HG03039 (cell line): Measurements from ENCODE around the gene RDH16.
"Not testable (repeated sequence)": the region's sequence is repeated elsewhere in the genome, so short reads cannot be mapped to it uniquely, and the experiment has no call there.

Experiments
- ATAC-seq: cut with Tn5 transposase; IDR thresholded peaks from one replicate; pipeline ENCODE4 v1.9.1; 2021; ENCODE audit warnings: mild to moderate bottlenecking, moderate library complexity; ENCODE audit not compliant: unreplicated experiment

Gene RDH16

DNA sequence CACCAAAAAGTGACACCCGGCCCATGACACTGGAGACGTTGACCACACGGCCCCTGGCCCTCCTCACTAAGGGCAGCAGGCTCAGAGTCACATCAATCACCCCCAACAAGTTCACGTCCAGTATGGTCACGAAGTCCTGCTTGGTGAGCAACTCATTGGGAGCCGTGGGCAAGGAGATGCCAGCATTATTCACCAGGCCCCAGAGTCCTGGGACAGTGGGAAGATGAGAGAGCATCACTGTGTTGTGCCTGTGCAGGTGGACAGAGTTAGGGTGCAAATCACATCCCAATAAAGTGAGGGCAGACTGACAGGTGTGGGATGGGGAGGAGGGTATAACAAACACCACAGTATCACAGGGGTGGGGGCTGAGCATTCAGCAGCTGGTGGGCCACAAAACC is 2.5 kb downstream of the RDH16 start:
- ATAC-seq = no peak

DNA sequence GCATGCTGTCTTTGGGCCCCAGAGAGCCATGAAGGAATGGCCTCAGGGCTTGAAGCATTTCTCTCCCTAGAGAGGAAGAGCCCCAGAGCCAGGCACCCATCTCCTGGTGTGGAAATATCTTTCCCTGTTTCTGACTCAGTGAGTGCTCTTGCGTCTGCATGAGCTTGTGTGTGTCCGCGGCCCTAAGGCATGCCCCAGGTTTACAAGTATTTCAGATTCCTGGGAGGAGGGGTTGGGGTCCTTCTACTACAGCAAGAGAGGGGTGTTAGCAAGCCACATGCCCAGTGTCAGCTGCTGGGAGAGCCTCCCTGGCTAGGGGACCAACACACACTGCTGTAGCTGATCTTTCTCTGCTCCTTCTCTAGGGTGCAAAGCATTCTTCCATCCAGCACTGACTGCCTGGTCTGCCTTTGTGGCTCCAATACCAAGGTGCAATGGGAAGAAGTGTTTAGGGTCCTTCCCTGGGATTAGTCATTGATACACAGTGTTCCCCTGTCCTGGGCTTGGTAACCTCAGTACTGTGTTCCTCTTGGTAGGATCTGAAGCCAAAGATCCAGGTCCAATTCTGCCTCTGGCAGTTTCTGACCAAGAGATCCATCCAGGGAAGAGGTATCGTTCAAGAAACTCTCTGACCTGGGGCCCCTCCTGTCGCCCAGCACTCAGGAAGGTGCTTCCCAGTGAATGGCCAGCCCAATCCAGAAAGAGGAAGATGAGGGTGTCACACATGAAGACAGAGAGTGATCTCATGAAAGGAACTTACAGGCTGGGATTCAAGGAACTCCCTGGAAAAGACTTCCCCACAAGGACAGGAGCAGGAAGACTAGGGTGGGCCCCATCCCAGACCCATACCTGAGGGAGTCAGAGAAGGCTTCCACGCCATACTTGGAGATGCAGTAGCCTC is 3.1 kb downstream of the RDH16 start:
- no peak for ATAC-seq

DNA sequence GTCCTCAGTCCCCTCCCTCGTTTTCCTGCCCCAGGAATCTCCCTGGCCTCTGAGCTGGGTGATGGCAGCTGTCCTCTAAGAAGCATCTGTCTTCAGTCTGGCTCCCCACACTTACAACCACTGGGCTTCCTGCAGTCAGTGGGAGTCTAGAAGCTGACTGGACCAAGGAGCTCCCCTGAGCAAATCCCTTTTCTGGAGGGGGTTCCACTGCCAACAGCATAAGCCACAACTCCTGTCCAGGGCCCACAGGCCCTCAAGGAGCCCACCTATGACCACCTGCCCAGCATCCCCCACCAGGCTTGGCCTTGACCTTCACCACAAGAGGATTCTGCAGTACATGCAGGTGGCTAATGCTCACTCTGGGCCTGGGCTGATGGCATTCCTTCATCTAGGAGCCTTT is 4.1 kb downstream of the RDH16 start:
- no peak for ATAC-seq

DNA sequence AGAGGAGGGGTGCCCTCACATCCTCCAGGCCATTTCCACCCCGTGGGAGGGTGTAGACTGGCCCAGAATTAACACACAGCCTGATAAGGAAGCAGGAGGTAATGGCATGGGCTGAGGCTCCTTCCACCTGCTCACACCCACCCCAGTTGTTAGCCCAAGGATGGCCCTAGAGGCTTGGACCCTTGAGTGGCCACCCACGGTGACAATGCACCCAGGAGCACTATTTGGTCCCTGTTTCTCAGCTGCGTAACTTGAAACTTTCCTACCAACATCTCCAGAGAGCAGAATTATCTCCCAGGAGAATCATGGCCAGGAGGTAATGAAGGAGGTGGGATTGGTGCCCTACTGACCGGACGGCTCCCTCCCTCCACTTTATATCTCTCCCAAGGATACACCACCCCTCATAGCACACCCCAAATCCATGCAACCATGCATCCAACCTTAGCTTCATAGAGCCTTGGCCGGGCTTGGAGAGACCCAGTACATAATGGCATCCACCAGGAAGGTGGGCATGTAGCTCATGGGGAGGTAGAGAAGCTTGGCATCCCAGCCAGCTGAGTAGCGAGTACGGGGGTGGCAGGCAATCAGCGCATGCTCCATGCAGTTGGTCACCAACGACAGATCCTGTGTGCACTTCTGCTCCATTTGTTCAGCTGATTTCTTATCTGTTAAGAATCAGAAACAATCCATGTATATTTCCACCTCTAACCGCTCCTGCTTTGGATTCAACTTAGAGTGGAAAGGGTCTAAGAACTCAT is 5.6 kb downstream of the RDH16 start:
- ATAC-seq = no peak

DNA sequence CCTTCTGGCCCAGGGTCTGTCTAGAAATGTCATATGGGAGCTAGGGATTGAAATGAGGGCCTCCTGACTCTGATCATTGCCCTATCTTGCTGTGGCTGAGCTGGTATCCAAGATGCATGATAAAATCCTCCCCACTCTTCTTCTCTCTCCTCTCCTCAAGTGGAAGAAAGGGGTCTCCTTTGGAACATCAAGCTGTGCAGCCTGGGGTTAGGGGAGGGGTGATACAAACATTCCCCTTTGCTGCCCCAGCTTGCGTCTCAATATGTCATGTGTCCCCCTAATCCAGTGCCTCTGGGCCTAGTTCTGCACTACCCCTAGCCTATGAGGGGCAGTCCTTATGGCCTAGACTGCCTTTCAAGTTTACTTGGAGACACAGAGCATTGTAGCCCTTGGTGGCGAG is 8.5 kb downstream of the RDH16 start:
- no peak for ATAC-seq

DNA sequence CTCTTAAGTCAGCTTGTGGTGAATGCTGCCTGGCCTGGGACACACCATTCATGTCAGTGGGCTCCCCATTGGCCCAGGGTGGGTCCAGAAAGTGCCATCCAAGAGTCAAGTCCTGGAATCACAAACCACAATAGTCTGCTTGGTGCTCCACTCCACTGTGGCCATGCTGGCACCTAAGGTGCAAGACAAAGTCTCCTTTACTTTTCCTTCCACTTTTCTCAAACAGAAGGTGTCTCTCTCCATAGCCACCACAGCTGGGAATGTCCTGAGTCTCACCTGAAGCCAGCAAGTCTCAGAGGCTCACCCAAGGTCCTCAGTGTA is 9.0 kb downstream of the RDH16 start:
- no peak for ATAC-seq

DNA sequence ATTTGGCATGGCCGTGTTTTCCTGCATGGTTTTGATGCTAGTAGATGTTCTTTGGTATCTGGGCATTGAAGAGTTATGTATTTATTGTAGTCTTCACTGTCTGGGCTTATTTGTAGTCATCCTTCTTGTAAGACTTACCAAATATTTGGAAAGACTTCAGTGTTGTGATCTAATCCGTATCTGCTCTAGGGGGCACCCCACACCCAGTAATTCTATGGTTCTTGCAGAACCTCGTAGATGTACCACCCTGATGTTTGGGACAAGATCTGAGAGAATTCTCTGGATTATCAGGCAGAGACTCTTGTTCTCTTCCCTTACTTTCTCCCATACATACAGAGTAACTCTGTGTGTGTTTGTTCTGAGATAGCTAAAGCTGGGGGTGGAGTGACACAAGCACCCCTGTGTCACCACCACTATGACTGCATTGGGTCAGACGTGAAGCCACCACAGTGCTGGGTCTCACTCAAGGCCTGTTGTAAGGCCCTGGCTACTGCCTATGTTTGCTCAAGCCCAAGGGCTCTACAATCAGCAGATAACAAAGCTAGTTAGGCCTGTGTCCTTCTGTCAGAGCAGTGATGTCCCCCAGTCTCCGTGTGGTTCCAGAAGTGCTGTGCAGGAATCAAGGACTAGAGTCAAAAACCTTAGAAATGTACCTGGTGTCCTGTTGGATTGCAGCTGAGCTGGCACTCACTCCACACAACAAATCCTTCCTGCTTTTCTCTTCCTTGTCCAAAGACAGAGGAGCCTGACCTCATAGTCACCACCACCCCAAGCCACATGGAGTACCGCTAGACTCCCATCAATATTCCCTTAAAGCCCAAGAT is 9.6 kb downstream of the RDH16 start:
- ATAC-seq = no peak

DNA sequence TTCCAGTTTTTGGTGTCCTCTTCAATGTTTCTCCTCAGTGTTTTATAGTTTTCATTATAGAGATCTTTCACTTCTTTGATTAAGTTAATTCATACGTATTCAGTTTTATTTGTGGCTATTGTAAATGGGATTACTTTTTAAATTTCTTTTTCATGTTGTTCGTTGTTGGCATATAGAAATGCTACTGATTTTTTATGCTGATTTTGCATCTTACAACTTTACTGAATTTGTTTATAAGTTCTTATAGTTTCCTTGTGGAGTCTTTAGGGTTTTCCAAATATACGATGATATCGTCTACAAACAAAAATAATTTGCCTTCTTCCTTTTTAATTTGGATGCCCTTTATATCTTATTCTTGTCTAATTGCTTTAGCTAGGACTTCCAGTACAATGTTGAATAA is 13.5 kb downstream of the RDH16 start:
- no peak for ATAC-seq

DNA sequence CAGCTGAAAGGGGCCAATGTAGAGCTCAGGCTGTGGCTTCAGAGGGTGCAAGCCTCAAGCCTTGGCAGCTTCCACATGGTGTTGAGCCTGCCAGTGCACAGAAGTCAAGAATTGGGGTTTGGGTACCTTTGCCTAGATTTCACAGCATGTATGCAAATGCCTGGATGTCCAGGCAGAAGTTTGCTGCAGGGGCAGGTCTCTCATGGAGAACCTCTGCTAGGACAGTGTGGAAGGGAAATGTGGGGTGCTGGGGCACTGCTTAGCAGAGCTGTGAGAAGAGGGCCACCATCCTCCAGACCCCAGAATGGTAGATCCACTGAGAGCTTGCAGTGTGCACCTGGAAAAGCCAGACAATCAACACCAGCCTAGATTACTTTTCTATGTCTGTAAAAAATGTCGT is 14.0 kb downstream of the RDH16 start:
- not testable (repeated sequence) for ATAC-seq

DNA sequence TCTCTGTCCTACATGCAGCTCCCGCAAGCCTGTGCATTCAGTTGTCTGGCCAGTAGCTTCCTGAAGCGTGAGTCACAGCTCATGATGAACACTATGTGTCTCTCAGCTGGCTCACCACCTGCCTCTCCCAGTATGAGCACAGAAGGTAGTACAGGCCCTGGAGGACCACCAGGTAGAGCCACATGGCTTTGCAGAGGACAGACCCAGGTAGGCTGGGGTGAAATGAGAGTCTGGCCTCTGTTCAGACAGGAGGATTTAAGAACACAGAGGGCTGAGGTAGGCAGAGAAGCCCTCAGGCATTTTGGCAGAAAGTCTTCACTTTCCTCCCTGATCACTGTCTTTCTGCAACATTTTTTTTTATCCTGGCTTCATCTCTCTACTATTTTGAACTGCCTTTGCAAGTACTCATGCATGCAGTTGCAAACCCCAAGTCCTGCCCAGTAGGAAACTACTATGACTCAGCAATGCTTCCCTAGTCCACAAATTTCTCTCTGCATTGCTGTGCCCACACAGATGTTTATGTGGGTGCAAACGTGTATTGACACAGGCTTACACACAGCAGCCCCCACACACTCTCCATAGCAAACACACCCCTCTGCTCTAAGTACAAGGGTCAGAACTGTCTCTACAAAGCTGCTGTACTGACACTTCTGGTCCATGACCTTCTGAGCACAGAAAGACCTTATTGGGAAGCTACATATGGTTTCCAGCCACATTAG is 15.9 kb downstream of the RDH16 start:
- ATAC-seq = peak; percentile 50

DNA sequence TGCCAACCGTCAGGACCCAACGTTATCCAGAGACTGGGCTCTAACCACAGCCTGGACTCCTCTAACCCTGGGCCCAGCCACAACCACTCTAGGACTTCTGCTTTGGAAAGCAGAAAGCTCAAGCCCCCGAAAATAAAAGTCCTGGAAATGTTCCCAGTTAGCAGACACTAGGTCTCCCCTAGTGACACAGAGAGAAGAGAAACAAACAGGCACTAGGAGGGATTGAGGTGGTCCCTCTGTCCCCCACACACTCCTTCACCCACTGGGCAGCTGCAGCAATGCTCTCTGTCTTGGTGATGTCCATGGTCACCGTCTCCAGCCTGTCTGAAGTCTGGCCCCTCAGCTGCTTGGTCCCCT is 16.5 kb downstream of the RDH16 start:
- ATAC-seq = not testable (repeated sequence)

DNA sequence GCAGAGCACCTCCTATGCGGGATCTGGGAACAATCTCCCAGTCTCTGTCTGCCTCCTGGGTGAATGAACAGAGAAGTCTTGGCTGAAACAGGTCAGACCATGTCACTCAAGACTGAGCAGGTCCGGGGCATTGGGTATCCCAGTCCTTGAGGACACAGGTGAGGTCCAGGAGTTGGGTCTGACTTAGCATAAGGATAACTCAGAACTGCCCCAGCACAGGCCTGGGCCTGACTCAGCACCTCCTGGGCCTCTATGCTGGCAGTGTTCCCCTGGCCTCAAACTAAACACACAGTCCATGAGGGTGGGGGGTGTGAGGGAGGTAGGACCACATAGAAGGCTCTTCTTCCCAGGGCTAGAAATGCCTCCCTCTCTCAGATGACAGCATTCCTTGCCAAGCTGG is 21.7 kb downstream of the RDH16 start:
- no peak for ATAC-seq

DNA sequence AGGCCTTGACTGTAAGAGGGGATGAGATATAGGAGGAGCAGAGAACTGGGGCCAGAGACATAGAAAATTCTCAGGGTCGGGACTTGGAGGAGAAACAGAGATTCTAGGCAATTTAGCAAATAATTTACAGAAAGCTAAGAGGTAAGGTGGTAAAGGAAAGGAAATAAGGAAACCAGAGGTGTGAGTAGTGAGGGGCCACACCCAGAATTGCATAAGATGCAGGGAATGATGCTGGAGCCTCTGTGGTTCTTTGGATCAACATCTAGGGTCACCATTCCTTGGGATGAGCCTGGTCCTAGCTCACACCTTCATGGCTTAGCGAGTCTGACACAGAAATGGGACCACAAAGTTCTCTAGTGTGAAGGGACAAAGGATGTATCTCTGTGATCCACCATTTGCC is 22.3 kb downstream of the RDH16 start:
- ATAC-seq = no peak

DNA sequence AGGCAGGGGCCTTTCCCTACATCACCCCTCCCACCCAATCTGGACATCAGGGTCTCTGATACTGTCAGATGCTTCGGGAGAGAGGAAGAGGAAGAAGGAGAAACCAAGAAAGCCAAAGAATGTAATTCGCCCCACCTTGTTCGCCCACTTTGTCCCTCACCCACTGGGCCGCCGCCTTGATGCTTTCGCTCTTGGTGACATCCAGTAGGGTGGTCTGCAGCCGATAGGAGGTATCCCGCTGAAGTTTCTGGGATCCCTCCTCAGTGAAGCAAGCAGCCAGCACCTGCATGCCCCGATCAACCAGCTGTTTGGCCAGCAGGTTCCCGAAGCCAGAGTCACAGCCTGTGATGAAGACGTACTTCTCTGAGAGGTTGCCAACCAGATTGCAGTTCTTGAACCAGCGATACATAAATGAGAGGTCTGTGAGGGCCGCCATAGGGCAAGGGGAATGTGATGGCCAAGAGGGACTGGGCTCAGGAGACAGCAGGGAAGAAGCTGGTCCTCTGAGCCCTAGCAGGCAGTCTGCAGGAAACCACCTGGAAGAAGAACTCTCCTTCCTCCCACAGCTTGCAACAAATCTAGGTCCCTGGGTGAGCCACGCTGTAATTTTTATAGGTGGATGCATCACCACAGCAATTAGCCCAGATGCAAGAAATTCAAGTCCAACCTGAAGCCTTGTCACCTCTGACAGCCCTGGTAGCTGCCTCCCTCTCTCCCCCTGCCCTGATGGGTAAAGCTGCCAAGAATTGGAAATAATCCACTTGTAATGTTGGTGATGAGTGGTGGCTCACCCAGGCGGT is 23.4 kb downstream of the RDH16 start, which contains the start of gene SDR9C7:
SDR9C7 (minus strand) TSS at position 583 of the 800 bp plus-strand sequence; CDS start at position 436, 147 bp downstream.
- no peak for ATAC-seq

DNA sequence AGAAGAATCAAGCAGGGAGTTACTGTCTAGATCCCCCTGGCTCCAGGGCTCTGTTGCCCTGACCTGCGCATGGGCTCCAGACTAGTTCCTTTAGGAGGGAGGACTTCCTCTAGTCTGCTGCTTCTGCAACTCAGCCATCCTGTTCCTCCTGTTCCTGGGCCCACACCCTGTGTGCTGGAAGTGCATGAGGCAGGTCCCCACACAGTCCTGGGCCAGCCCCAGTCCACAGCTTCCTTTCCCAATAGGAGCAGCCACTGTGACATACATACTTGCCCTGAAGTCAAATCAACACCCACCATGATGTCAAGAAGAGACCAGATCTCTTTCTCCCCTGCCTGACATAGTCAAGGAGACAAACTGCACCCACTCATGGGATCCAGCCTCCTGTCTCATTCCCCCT is 24.5 kb downstream of the RDH16 start:
- ATAC-seq = no peak

DNA sequence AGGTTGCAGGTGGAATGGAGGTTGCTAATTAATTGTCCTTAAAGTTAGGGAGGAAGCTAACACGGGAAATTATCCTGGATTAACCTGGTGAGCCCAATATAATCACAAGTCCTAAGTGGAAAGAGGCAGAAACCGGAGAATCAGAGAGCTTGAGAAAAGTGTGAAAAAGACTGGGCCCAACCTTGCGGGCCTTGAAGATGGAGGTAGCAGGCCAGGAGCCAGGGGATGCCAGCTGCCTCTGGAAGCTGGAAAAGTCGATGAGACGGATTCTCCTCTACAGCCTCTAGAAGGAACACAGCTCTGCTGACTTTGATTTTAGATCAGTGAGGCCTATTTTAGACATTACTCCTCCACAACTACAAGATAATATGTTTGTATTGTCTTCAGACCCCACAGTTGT is 25.3 kb downstream of the RDH16 start:
- ATAC-seq = no peak

DNA sequence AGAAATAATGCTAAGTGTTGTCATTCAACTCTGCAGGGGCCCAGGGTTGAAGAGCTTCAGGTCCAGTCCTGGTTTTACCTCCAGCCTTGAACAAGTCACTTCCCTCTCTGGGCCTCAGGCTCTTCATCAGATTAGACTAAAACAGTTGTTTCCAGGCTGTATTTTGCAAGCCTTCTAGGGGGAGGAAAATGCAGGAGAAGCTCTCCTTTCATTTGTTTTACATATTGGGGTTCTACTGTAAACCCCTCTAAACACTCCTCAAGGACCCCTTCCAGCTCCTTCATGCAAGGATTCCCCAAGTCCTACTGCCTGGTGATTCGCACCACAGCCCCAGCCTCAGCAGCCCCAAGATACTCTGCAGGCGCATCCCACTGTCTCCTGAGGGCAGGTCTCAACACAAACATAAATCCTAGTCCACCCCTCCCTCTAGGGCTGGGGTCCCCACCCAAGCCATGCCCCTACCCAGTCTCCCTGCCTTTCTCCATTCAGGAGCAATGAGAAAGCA is 25.9 kb downstream of the RDH16 start:
- ATAC-seq = no peak

DNA sequence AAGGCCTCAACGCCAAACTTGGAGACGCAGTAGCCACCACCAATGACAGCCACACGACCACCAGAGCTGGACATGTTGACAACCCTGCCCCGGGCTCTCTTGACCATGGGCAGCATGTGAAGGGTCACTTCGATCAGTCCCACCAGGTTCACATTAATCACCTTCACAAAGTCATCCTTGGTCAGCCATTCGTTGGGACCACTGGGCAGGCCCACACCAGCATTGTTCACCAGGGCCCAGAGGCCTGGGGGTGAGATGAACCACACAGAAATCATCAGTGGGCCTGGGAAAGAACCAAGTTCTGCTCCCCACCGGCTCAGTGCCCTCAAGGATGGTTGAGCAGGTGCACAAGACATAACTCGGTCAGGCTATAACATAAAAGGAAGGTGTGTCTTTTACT is 27.2 kb downstream of the RDH16 start:
- no peak for ATAC-seq

DNA sequence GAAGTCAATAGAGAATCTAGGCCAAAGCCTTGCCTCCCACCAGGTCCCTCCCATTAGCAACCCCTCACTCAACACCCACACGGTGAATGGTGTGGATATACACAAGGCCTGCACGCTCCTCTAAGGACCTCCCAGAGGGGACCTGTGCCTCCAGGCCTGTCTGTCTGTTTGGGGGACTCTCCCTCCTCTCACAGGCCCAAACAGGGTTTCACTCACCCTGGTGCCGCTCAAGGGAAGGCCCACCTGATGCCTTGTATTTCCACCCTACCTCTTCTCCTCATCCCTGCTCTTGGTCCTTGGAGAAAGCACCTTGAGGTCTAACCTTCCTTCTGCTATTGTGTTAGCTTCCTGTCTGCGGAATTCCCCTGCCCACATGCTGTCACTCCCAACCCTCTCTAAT is 27.6 kb downstream of the RDH16 start:
- no peak for ATAC-seq

DNA sequence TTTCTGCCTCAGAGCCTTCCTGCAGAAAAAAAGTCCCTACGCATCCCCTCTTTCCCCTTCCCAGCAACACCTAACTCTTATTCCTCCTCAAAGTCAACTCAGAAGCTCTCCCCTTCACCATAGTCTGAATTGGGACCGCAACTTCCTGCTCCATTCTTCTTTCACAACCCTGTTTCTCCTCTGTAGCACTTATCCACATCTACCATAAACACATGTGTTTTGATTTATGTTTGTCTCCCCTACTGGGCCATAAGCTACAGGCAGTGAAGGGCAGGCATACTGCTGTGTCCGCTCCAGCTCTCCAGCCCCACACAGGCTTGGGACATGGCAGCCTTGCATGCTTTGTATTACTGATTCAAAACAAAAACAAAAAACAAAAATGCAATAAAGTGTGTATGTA is 29.1 kb downstream of the RDH16 start:
- ATAC-seq = no peak
